ENCODE results near the gene ATG7. TPM values are rescaled to one million over a fixed set of nuclear protein-coding genes. Genes with fewer than 3 reads are reported as not detected.
"Not testable (repeated sequence)": the region's sequence is repeated elsewhere in the genome, so short reads cannot be mapped to it uniquely, and the experiment has no call there.

Gene ATG7
- total and polyA plus RNA-seq, 4 experiments from 2014 or later, result 16.9 to 32.8 (median 27.8) TPM

GRCh38 chr3:11480663-11481298 is 208.6 kb downstream of the ATG7 start:
- Histone ChIP-seq H3K36me3 (ENCODE audit: insufficient read depth, low read length) (no peaks in the 10 kb centered on the region), H3K9me3 (ENCODE audit: control insufficient read depth in 1 of 2, low read length in 2 of 2) (no peaks in the 10 kb centered on the region), H3K4me3 (ENCODE audit: low read length in 2 of 2) (no peak overlapping the region), H3K27ac (ENCODE audit: low read depth, low read length) (no peak overlapping the region), H3K27me3 (ENCODE audit: insufficient read depth, low read length) (no peaks in the 10 kb centered on the region), H3K4me1 (ENCODE audit: insufficient read depth, low read length) (no peaks in the 10 kb centered on the region)
- Mint-ChIP-seq H3K4me3 (no peak overlapping the region), H3K9me3 (peaks cover 0 to 7% (median 0%) of the 10 kb centered on the region in 8 donors), H3K27me3 (no peaks in the 10 kb centered on the region), H3K4me1 (no peaks in the 10 kb centered on the region), H3K36me3 (peaks cover 7 to 9% of the 10 kb centered on the region in 2 donors), H3K27ac (no peak overlapping the region)
- no peak for DNase-seq
- CTCF ChIA-PET (ENCODE audit: partially characterized antibody), result no interaction called here
- intact Hi-C loops (cut with micrococcal nuclease), result no loop called here
- POLR2A ChIA-PET (ENCODE audit: partially characterized antibody), result no interaction called here

DNA sequence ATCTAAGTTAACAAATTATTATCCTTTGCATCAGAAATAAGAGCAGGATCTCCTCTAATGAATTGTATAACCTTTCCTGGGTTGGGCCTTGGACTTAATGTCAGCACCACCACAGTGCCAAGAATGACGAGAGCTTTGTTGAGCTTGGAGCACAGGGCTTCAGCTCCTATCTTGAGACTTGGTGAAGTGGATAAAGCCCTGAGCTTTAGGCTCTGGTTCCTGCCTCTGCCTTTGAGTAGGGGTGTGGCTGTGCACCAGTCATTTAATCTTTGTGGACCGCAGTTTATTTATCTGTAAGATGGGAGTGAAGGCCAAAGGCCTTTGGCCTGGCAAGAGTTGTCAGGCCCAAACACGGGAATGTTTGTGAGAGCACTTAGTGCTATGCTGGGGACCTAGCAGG is 209.4 kb downstream of the ATG7 start:
- Mint-ChIP-seq H3K4me3 (no peak overlapping the region), H3K36me3 (peaks cover 7 to 9% of the 10 kb centered on the region in 2 donors), H3K27ac (no peak overlapping the region), H3K9me3 (peaks cover 0 to 7% (median 0%) of the 10 kb centered on the region in 8 donors), H3K4me1 (peaks cover 0 to 2% (median 0%) of the 10 kb centered on the region in 4 donors), H3K27me3 (no peaks in the 10 kb centered on the region)
- intact Hi-C loops (cut with micrococcal nuclease), result no loop called here
- Histone ChIP-seq H3K27me3 (ENCODE audit: insufficient read depth, low read length) (no peaks in the 10 kb centered on the region), H3K9me3 (ENCODE audit: control insufficient read depth in 1 of 2, low read length in 2 of 2) (no peaks in the 10 kb centered on the region), H3K36me3 (ENCODE audit: insufficient read depth, low read length) (no peaks in the 10 kb centered on the region), H3K4me3 (ENCODE audit: low read length in 2 of 2) (no peak overlapping the region), H3K4me1 (ENCODE audit: insufficient read depth, low read length) (no peaks in the 10 kb centered on the region), H3K27ac (ENCODE audit: low read depth, low read length) (no peak overlapping the region)
- ChIA-PET POLR2A (ENCODE audit: partially characterized antibody) (no interaction called here), CTCF (ENCODE audit: partially characterized antibody) (no interaction called here)
- no peak for DNase-seq

DNA sequence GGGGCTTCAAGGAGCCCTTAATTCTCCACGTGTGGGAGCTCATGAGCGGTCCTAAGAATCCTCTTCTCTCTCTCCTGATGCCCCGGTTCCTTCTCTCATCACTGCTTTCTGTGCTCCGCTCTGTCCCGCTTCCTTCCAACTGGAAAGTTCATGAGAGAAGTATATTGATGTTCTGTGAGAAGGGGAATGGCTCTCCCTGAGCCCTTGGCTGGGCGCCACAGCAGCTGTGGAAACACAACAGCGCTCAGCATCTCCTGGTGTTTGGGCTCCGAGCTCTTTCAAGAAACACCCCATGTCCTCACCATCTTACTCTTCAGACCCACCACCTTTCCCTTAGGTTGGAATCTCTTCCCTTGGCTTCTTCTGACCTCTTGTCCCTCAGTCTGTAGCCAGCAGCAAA is 209.8 kb downstream of the ATG7 start:
- H3K27ac Mint-ChIP-seq, result no peak overlapping the region
- peaks cover 0 to 7% (median 0%) of the 10 kb centered on the region in 8 donors for H3K9me3 Mint-ChIP-seq

DNA sequence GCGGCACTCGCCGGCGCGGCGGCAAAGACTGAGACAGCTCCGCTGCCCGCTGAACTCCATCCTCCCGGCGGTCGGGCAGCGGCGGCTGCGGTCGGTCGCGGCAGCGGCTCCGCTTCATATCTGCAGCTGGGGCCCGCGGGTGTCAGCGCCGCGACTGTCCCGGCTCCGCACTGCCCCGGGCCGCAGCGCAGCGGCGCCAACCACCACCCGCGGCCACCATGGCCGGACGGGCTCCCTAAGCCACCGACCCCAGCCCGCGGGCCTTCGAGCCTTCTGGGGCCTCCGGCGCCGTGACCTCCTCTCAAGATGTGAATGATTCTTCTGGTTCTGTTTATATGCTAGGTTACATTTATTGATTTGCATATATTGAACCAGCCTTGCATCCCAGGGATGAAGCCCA is 216.2 kb downstream of the ATG7 start:
- POLR2A ChIA-PET (ENCODE audit: partially characterized antibody); H3K36me3 ChIP-seq (ENCODE audit: insufficient read depth, low read length); CTCF ChIA-PET (ENCODE audit: partially characterized antibody); H3K4me3 Mint-ChIP-seq; H3K27me3 ChIP-seq (ENCODE audit: insufficient read depth, low read length); H3K36me3 Mint-ChIP-seq; DNase-seq; H3K9me3 ChIP-seq (ENCODE audit: control insufficient read depth in 1 of 2, low read length in 2 of 2); H3K27ac Mint-ChIP-seq; H3K27me3 Mint-ChIP-seq; intact Hi-C loops (cut with micrococcal nuclease); H3K27ac ChIP-seq (ENCODE audit: low read depth, low read length); H3K4me3 ChIP-seq (ENCODE audit: low read length in 2 of 2); H3K4me1 Mint-ChIP-seq; H3K4me1 ChIP-seq (ENCODE audit: insufficient read depth, low read length); H3K9me3 Mint-ChIP-seq: not testable (repeated sequence)

More for the DNA sequence above, 209.8 kb downstream of the ATG7 start:
- Mint-ChIP-seq H3K4me1 (peaks cover 0 to 2% (median 0%) of the 10 kb centered on the region in 4 donors), H3K36me3 (peaks cover 7 to 9% of the 10 kb centered on the region in 2 donors), H3K27me3 (no peaks in the 10 kb centered on the region), H3K4me3 (no peak overlapping the region)
- no peaks in the 10 kb centered on the region for H3K36me3 ChIP-seq (ENCODE audit: insufficient read depth, low read length)
- H3K27ac ChIP-seq (ENCODE audit: low read depth, low read length), result no peak overlapping the region
- no peaks in the 10 kb centered on the region for H3K4me1 ChIP-seq (ENCODE audit: insufficient read depth, low read length)
- H3K4me3 ChIP-seq (ENCODE audit: low read length in 2 of 2), result no peak overlapping the region
- ChIA-PET CTCF (ENCODE audit: partially characterized antibody) (no interaction called here), POLR2A (ENCODE audit: partially characterized antibody) (no interaction called here)
- DNase-seq, result no peak
- intact Hi-C loops (cut with micrococcal nuclease), result no loop called here
- H3K27me3 ChIP-seq (ENCODE audit: insufficient read depth, low read length), result no peaks in the 10 kb centered on the region
- H3K9me3 ChIP-seq (ENCODE audit: control insufficient read depth in 1 of 2, low read length in 2 of 2), result no peaks in the 10 kb centered on the region

DNA sequence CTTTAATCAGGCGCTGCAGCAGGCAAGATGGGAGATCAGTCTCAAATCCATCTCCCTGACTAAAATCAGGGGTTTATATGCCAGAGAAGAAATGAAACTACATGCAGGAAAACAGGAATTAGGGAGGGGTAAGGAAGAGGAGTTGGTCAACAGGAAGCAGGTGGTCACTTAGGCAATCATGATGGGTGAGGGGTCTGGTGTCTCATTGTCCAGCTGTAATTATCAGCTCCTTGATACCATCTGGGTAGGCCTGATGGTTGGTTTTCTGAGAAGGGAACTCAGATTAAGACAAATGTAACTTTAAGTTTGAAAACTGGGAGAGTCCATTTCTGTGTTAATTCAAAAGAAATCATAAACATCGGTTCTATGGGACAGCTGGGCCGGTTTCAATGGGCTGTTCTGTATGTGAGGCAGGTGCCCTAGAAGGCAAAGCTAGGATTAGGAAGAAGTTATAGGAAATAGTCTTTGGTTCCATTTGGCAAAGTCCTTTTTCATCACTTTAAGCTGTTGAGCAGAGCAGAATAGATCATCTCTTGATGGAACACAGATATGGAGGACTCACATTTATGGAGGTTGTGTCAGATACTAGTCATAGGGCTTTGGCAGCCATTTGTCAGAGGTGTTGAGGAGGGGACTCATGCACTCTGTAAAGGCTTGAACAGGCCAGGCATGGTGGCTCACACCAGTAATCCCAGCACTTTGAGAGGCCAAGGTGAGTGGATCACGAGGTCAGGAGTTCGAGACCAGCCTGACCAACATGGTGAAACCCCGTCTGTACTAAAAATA is 222.1 kb downstream of the ATG7 start:
- Histone ChIP-seq H3K36me3 (ENCODE audit: insufficient read depth, low read length) (no peaks in the 10 kb centered on the region), H3K9me3 (ENCODE audit: control insufficient read depth in 1 of 2, low read length in 2 of 2) (no peaks in the 10 kb centered on the region), H3K27ac (ENCODE audit: low read depth, low read length) (no peak overlapping the region), H3K4me3 (ENCODE audit: low read length in 2 of 2) (no peak overlapping the region), H3K4me1 (ENCODE audit: insufficient read depth, low read length) (no peaks in the 10 kb centered on the region), H3K27me3 (ENCODE audit: insufficient read depth, low read length) (no peaks in the 10 kb centered on the region)
- H3K36me3 Mint-ChIP-seq, result peaks cover 5 to 6% of the 10 kb centered on the region in 2 donors
- no peaks in the 10 kb centered on the region for H3K27me3 Mint-ChIP-seq
- ChIA-PET POLR2A (ENCODE audit: partially characterized antibody) (no interaction called here), CTCF (ENCODE audit: partially characterized antibody) (no interaction called here)
- H3K27ac Mint-ChIP-seq, result no peak overlapping the region
- H3K4me1 Mint-ChIP-seq, result peaks cover 0 to 6% (median 0%) of the 10 kb centered on the region in 4 donors
- intact Hi-C loops (cut with micrococcal nuclease), result no loop called here
- DNase-seq, result no peak
- H3K9me3 Mint-ChIP-seq, result peaks cover 0 to 5% (median under 1%) of the 10 kb centered on the region in 8 donors
- no peak overlapping the region for H3K4me3 Mint-ChIP-seq

DNA sequence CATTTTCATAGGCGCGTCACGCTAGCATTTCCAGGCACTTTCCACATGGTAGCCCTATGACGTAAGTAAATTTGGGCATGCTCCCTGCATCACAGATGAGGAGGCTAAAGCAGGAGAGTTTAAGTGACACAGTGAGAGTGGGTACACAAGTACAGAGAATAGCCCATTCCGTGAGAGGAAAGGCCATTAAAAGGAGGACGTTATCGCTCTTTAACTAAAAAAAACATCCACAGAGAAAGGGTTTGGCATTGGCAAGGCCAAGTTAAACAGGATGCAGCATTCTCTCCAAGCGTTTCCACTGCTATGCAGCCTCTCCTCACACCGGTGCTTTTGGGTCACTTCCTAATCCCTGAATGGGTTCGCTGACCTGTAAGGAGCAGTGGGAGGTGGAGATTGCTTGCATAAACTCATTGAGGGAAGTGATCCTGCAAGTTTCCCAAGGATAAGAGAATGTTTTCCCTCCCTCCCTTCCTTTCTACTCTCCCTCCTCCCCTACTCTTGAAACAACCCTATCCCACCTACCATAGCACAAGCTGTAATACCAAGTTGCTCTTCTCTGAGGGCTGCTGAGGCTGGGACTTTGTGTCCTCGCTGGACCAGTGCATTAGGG is 223.9 kb downstream of the ATG7 start:
- Histone ChIP-seq H3K36me3 (ENCODE audit: insufficient read depth, low read length) (no peaks in the 10 kb centered on the region), H3K9me3 (ENCODE audit: control insufficient read depth in 1 of 2, low read length in 2 of 2) (no peaks in the 10 kb centered on the region), H3K4me1 (ENCODE audit: insufficient read depth, low read length) (no peaks in the 10 kb centered on the region), H3K4me3 (ENCODE audit: low read length in 2 of 2) (no peak overlapping the region), H3K27me3 (ENCODE audit: insufficient read depth, low read length) (no peaks in the 10 kb centered on the region), H3K27ac (ENCODE audit: low read depth, low read length) (no peak overlapping the region)
- POLR2A ChIA-PET (ENCODE audit: partially characterized antibody), result no interaction called here
- intact Hi-C loops (cut with micrococcal nuclease), result no loop called here
- CTCF ChIA-PET (ENCODE audit: partially characterized antibody), result no interaction called here
- Mint-ChIP-seq H3K4me3 (no peak overlapping the region), H3K36me3 (peaks cover 5 to 11% of the 10 kb centered on the region in 2 donors), H3K27ac (peak overlapping the region in 1 of 7 donors; percentile 80), H3K9me3 (peaks cover 0 to 5% (median 0%) of the 10 kb centered on the region in 8 donors), H3K27me3 (no peaks in the 10 kb centered on the region), H3K4me1 (peaks cover 0 to 6% (median 0%) of the 10 kb centered on the region in 4 donors)
- no peak for DNase-seq

- Mint-ChIP-seq H3K4me1 (no peaks in the 10 kb centered on the region), H3K4me3 (no peak overlapping the region), H3K9me3 (peaks cover 0 to 5% (median 0%) of the 10 kb centered on the region in 8 donors), H3K27me3 (no peaks in the 10 kb centered on the region), H3K36me3 (peaks cover 3 to 11% of the 10 kb centered on the region in 2 donors), H3K27ac (no peak overlapping the region)
- no peaks in the 10 kb centered on the region for H3K4me1 ChIP-seq (ENCODE audit: insufficient read depth, low read length)
- ChIA-PET CTCF (ENCODE audit: partially characterized antibody) (no interaction called here), POLR2A (ENCODE audit: partially characterized antibody) (no interaction called here)
- no peak for DNase-seq
- no peak overlapping the region for H3K27ac ChIP-seq (ENCODE audit: low read depth, low read length)
- intact Hi-C loops (cut with micrococcal nuclease), result no loop called here
- H3K4me3 ChIP-seq (ENCODE audit: low read length in 2 of 2), result no peak overlapping the region
- H3K27me3 ChIP-seq (ENCODE audit: insufficient read depth, low read length), result no peaks in the 10 kb centered on the region
- H3K9me3 ChIP-seq (ENCODE audit: control insufficient read depth in 1 of 2, low read length in 2 of 2), result no peaks in the 10 kb centered on the region
- H3K36me3 ChIP-seq (ENCODE audit: insufficient read depth, low read length), result no peaks in the 10 kb centered on the region
Observed at GRCh38 chr3:11498177-11498576, 226.0 kb downstream of the ATG7 start.
